Left lung (tissue), 10 donors: Measurements from ENCODE around the gene COL19A1. TPM values are rescaled to one million over a fixed set of nuclear protein-coding genes. Genes with fewer than 3 reads are reported as not detected.

Experiments
- ATAC-seq: fragments of 200-7000 bp; cut with Tn5 transposase; one replicate; pipeline ENCODE4 v1.9.1; 2020; ENCODE audit warnings: moderate library complexity
- DNase-seq, 4 donors: peaks; one replicate each; pipeline ENCODE4 v3.0.0-alpha.2; 2013 to 2020
- H3K27ac ChIP-seq, 2 donors: fragments of 200-600 bp; sonication (generic) in 1 of 2; one replicate each; pipeline versions ENCODE4 v1.5.0 to v1.8.0; 2020 to 2021
- H3K27me3 ChIP-seq, 2 donors: fragments of 200-600 bp; sonication (generic) in 1 of 2; one replicate each; pipeline versions ENCODE4 v1.5.0 to v1.8.0; 2020 to 2021
- H3K36me3 ChIP-seq, 2 donors: fragments of 200-600 bp; sonication (generic) in 1 of 2; one replicate each; pipeline versions ENCODE4 v1.5.0 to v1.8.0; 2020 to 2021
- H3K4me1 ChIP-seq, 2 donors: fragments of 200-600 bp; one replicate each; pipeline ENCODE4 v1.8.0; 2021
- H3K4me3 ChIP-seq, 2 donors: fragments of 200-600 bp; sonication (generic) in 1 of 2; one replicate each; pipeline versions ENCODE4 v1.5.0 to v1.8.0; 2020 to 2021; ENCODE audit warnings: mild to moderate bottlenecking in 1 of 2
- H3K9me3 ChIP-seq, 2 donors: fragments of 200-600 bp; sonication (generic) in 1 of 2; one replicate each; pipeline versions ENCODE4 v1.5.0 to v1.8.0; 2020 to 2021
- intact Hi-C, 2 donors: fragments of 100-400 bp; cut with DNase I; formaldehyde crosslinking; loops; one replicate each; pipeline versions ENCODE4 v1.11.2 to v1.14.2; 2022
- polyA plus RNA-seq, 6 donors: library from polyadenylated mRNA; unstranded; fragments of 120-200 nt; gene quantifications; one replicate each; pipeline ENCODE4 v1.2.1, GENCODE V29; 2013; ENCODE audit not compliant: insufficient read length in 6 of 6
- total RNA-seq, 2 donors: library from RNA; stranded (reverse); fragmentation: NEBNext Ultra II Directional; extraction: Animal tissue kit (Norgen Biotek cat#: 25700); gene quantifications; one replicate each; pipeline ENCODE4 v1.2.1, GENCODE V29; 2021
- TF ChIP-seq, protein P1 (sequence below), 2 donors: fragments of 200-600 bp; sonication (generic) in 1 of 2; IDR thresholded peaks; one replicate each; pipeline versions ENCODE4 v1.5.0 to v1.8.0; 2021; ENCODE audit warnings: antibody characterized with exemption in 2 of 2
- donor health status: DM: no; HTN: yes; CAD: no.
- donor health status: DM: no; HTN: no; CAD: no.

COL19A1 gene
- total and polyA plus RNA-seq, 8 donors, result 0.10 to 0.77 (median 0.70) TPM

DNA sequence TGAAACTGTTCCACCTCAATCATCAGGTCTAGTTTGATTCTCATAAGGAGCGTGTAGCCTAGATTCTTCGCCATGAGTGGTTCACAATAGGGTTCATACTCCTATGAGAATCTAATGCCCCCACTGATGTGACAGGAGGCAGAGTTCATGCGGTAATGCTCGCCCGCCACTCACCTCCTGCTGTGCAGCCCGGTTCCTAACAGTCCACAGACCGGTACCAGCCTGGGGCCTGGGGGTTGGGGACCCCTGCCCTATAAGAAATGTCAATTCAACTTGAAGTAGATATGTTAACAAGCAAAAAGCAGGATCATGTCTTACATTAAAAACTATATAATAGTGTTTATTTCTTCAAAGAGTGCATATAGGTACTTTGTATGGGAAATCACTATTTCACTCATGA, 216.5 kb downstream of the COL19A1 start:
- Histone ChIP-seq H3K4me3 (no peak overlapping the region), H3K27me3 (no peaks in the 10 kb centered on the region), H3K4me1 (no peaks in the 10 kb centered on the region), H3K27ac (no peak overlapping the region), H3K9me3 (no peaks in the 10 kb centered on the region), H3K36me3 (no peaks in the 10 kb centered on the region)
- peak in 1 of 4 donors; percentile 35 for DNase-seq
- ATAC-seq, result no peak
- TF ChIP-seq, protein P1, sequence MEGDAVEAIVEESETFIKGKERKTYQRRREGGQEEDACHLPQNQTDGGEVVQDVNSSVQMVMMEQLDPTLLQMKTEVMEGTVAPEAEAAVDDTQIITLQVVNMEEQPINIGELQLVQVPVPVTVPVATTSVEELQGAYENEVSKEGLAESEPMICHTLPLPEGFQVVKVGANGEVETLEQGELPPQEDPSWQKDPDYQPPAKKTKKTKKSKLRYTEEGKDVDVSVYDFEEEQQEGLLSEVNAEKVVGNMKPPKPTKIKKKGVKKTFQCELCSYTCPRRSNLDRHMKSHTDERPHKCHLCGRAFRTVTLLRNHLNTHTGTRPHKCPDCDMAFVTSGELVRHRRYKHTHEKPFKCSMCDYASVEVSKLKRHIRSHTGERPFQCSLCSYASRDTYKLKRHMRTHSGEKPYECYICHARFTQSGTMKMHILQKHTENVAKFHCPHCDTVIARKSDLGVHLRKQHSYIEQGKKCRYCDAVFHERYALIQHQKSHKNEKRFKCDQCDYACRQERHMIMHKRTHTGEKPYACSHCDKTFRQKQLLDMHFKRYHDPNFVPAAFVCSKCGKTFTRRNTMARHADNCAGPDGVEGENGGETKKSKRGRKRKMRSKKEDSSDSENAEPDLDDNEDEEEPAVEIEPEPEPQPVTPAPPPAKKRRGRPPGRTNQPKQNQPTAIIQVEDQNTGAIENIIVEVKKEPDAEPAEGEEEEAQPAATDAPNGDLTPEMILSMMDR (IDR thresholded peaks at IDR 0.05), result no peak
- intact Hi-C loops, result no loop called here

- H3K9me3 ChIP-seq, result no peaks in the 10 kb centered on the region
- no peaks in the 10 kb centered on the region for H3K4me1 ChIP-seq
- H3K27me3 ChIP-seq, result no peaks in the 10 kb centered on the region
- H3K27ac ChIP-seq, result no peak overlapping the region
- no peaks in the 10 kb centered on the region for H3K36me3 ChIP-seq
- intact Hi-C loops, result no loop called here
- no peak for ATAC-seq
- H3K4me3 ChIP-seq, result no peak overlapping the region
- DNase-seq, result no peak
- TF ChIP-seq, protein P1 (IDR thresholded peaks at IDR 0.05), result no peak
Observed at GRCh38 chr6:70086806-70087205, 220.4 kb downstream of the COL19A1 start.

GRCh38 chr6:70094156-70094555, 227.8 kb downstream of the COL19A1 start:
- intact Hi-C loops, result no loop called here
- no peak for DNase-seq
- Histone ChIP-seq H3K27me3 (no peaks in the 10 kb centered on the region), H3K4me3 (no peak overlapping the region), H3K4me1 (no peaks in the 10 kb centered on the region), H3K27ac (no peak overlapping the region), H3K9me3 (no peaks in the 10 kb centered on the region), H3K36me3 (no peaks in the 10 kb centered on the region)
- ATAC-seq, result no peak
- TF ChIP-seq, protein P1 (IDR thresholded peaks at IDR 0.05), result no peak

GRCh38 chr6:70099732-70100131, 233.4 kb downstream of the COL19A1 start:
- TF ChIP-seq, protein P1 (IDR thresholded peaks at IDR 0.05), result no peak
- intact Hi-C loops, result loop anchor here in 1 of 2 donors (10.0 kb wide), 1 partner anchor 265 kb away; no protein-coding TSS in a partner anchor
- Histone ChIP-seq H3K27me3 (no peaks in the 10 kb centered on the region), H3K36me3 (no peaks in the 10 kb centered on the region), H3K27ac (no peak overlapping the region), H3K4me3 (no peak overlapping the region), H3K4me1 (no peaks in the 10 kb centered on the region), H3K9me3 (no peaks in the 10 kb centered on the region)
- no peak for ATAC-seq
- DNase-seq, result peak in 1 of 4 donors; percentile 6

- no peak overlapping the region for H3K27ac ChIP-seq
- ATAC-seq (no peak), DNase-seq (no peak)
- no peak overlapping the region for H3K4me3 ChIP-seq
- TF ChIP-seq, protein P1 (IDR thresholded peaks at IDR 0.05), result peak; percentile 29 to 33
- intact Hi-C loops, result loop anchor here in 1 of 2 donors (10.0 kb wide), 1 partner anchor 269 kb away; no protein-coding TSS in a partner anchor
- H3K36me3 ChIP-seq, result no peaks in the 10 kb centered on the region
- H3K27me3 ChIP-seq, result no peaks in the 10 kb centered on the region
- no peaks in the 10 kb centered on the region for H3K9me3 ChIP-seq
- H3K4me1 ChIP-seq, result no peaks in the 10 kb centered on the region
Observed at GRCh38 chr6:70103798-70104197, 237.4 kb downstream of the COL19A1 start.
